DOHH2 (cell line): Measurements from ENCODE around the gene MGME1.
"Not testable (repeated sequence)": the region's sequence is repeated elsewhere in the genome, so short reads cannot be mapped to it uniquely, and the experiment has no call there.

Source experiments
- H3F3A ChIP-seq: fragments of 200-600 bp; sonication (generic), shearing (Covaris generic); 2 replicates; pipeline ENCODE4 v1.6.0; 2016; ENCODE audit warnings: antibody characterized with exemption, mild to moderate bottlenecking; ENCODE audit not compliant: control insufficient read depth, insufficient read depth
- H3K27ac ChIP-seq: fragments of 200-600 bp; sonication (generic); 2 replicates; pipeline ENCODE4 v1.5.1; 2014; ENCODE audit warnings: low read depth, mild to moderate bottlenecking, low read length, moderate library complexity
- H3K27me3 ChIP-seq: fragments of 200-600 bp; sonication (generic); 2 replicates; pipeline ENCODE4 v1.6.1; 2014; ENCODE audit warnings: mild to moderate bottlenecking, low read length, mixed read lengths; ENCODE audit not compliant: control insufficient read depth
- H3K36me3 ChIP-seq: fragments of 200-600 bp; sonication (generic); 2 replicates; pipeline ENCODE4 v1.6.1; 2014; ENCODE audit warnings: mild to moderate bottlenecking, low read length, moderate library complexity, mixed read lengths; ENCODE audit not compliant: control insufficient read depth
- H3K4me1 ChIP-seq: fragments of 200-600 bp; sonication (generic); 2 replicates; pipeline ENCODE4 v1.6.1; 2014; ENCODE audit warnings: mild to moderate bottlenecking, low read length, mixed read lengths; ENCODE audit not compliant: control insufficient read depth
- H3K4me2 ChIP-seq: fragments of 200-600 bp; sonication (generic); 2 replicates; pipeline ENCODE4 v1.6.0; 2014; ENCODE audit warnings: mild to moderate bottlenecking, low read length, moderate library complexity
- H3K4me3 ChIP-seq: fragments of 200-600 bp; sonication (generic); 2 replicates; pipeline ENCODE4 v1.5.1; 2014; ENCODE audit warnings: mild to moderate bottlenecking, low read length, mixed read lengths
- H3K79me2 ChIP-seq: fragments of 200-600 bp; sonication (generic); 2 replicates; pipeline ENCODE4 v1.6.1; 2014; ENCODE audit warnings: mild to moderate bottlenecking, low read length, mixed read lengths; ENCODE audit not compliant: control insufficient read depth
- H3K9me2 ChIP-seq: fragments of 200-600 bp; sonication (generic); replicated peaks from 2 replicates; pipeline ENCODE4 v1.6.1; 2014; ENCODE audit warnings: mild to moderate bottlenecking, low read length, mixed read lengths; ENCODE audit not compliant: control insufficient read depth
- H3K9me3 ChIP-seq: fragments of 200-600 bp; sonication (generic); 2 replicates; pipeline ENCODE4 v1.6.1; 2014; ENCODE audit warnings: antibody characterized with exemption, low read length, mixed read lengths; ENCODE audit not compliant: control insufficient read depth, insufficient read depth
- H4K20me1 ChIP-seq: fragments of 200-600 bp; sonication (generic); 2 replicates; pipeline ENCODE4 v1.6.0; 2014; ENCODE audit warnings: low read depth, mild to moderate bottlenecking, antibody characterized with exemption, low read length, moderate library complexity; ENCODE audit not compliant: control insufficient read depth, insufficient read depth
- CTCF ChIP-seq: fragments of 200-600 bp; sonication (generic); IDR thresholded peaks from one replicate; pipeline ENCODE4 v1.5.1; 2014; ENCODE audit warnings: antibody characterized with exemption, mild to moderate bottlenecking, low read depth, low read length; ENCODE audit not compliant: poor library complexity, severe bottlenecking
- EZH2phosphoT487 ChIP-seq: fragments of 200-600 bp; sonication (generic); IDR thresholded peaks from 2 replicates; pipeline ENCODE4 v1.6.1; 2017; ENCODE audit warnings: borderline replicate concordance, mild to moderate bottlenecking, antibody characterized with exemption, low read length, moderate library complexity, mixed read lengths

MGME1 gene

GRCh38 chr20:18024606-18025127, 55.8 kb downstream of the MGME1 start:
- no peaks in the 10 kb centered on the region for H3F3A ChIP-seq
- H3K4me3 ChIP-seq, result no peak overlapping the region
- H3K79me2 ChIP-seq, result no peaks in the 10 kb centered on the region
- H3K4me2 ChIP-seq, result no peak overlapping the region
- H3K27ac ChIP-seq, result no peak overlapping the region
- no peaks in the 10 kb centered on the region for H3K9me3 ChIP-seq
- no peaks in the 10 kb centered on the region for H3K4me1 ChIP-seq
- TF ChIP-seq EZH2phosphoT487 (no peak), CTCF (no peak)
- no peaks in the 10 kb centered on the region for H3K27me3 ChIP-seq
- no peaks in the 10 kb centered on the region for H4K20me1 ChIP-seq
- H3K9me2 ChIP-seq, result no peaks in the 10 kb centered on the region
- H3K36me3 ChIP-seq, result no peaks in the 10 kb centered on the region

- H3K4me1 ChIP-seq, H3K27ac ChIP-seq, H3K4me3 ChIP-seq, H3K4me2 ChIP-seq, H4K20me1 ChIP-seq, H3K9me3 ChIP-seq, H3F3A ChIP-seq, H3K9me2 ChIP-seq, H3K27me3 ChIP-seq, H3K36me3 ChIP-seq, H3K79me2 ChIP-seq: not testable (repeated sequence)
Measured at GRCh38 chr20:18027011-18027410, 58.2 kb downstream of the MGME1 start.

- no peaks in the 10 kb centered on the region for H3K9me2 ChIP-seq
- no peaks in the 10 kb centered on the region for H3K27me3 ChIP-seq
- H3K79me2 ChIP-seq, result no peaks in the 10 kb centered on the region
- H4K20me1 ChIP-seq, result no peaks in the 10 kb centered on the region
- no peaks in the 10 kb centered on the region for H3F3A ChIP-seq
- no peak overlapping the region for H3K4me3 ChIP-seq
- TF ChIP-seq EZH2phosphoT487 (no peak), CTCF (no peak)
- H3K27ac ChIP-seq, result no peak overlapping the region
- no peaks in the 10 kb centered on the region for H3K36me3 ChIP-seq
- H3K4me1 ChIP-seq, result no peaks in the 10 kb centered on the region
- no peak overlapping the region for H3K4me2 ChIP-seq
- no peaks in the 10 kb centered on the region for H3K9me3 ChIP-seq
Measured at GRCh38 chr20:18030020-18030419, 61.2 kb downstream of the MGME1 start.

- H3K27me3 ChIP-seq, result no peaks in the 10 kb centered on the region
- H3K4me1 ChIP-seq, result no peaks in the 10 kb centered on the region
- no peaks in the 10 kb centered on the region for H3F3A ChIP-seq
- no peak overlapping the region for H3K27ac ChIP-seq
- H3K4me3 ChIP-seq, result no peak overlapping the region
- H3K36me3 ChIP-seq, result no peaks in the 10 kb centered on the region
- H4K20me1 ChIP-seq, result no peaks in the 10 kb centered on the region
- no peaks in the 10 kb centered on the region for H3K9me2 ChIP-seq
- no peak for TF ChIP-seq EZH2phosphoT487
- TF ChIP-seq CTCF, result no peak
- no peak overlapping the region for H3K4me2 ChIP-seq
- no peaks in the 10 kb centered on the region for H3K9me3 ChIP-seq
- H3K79me2 ChIP-seq, result no peaks in the 10 kb centered on the region
Measured at GRCh38 chr20:18031050-18031449, 62.2 kb downstream of the MGME1 start.
